ENCODE data around the gene AGAP3.

AGAP3 gene

DNA sequence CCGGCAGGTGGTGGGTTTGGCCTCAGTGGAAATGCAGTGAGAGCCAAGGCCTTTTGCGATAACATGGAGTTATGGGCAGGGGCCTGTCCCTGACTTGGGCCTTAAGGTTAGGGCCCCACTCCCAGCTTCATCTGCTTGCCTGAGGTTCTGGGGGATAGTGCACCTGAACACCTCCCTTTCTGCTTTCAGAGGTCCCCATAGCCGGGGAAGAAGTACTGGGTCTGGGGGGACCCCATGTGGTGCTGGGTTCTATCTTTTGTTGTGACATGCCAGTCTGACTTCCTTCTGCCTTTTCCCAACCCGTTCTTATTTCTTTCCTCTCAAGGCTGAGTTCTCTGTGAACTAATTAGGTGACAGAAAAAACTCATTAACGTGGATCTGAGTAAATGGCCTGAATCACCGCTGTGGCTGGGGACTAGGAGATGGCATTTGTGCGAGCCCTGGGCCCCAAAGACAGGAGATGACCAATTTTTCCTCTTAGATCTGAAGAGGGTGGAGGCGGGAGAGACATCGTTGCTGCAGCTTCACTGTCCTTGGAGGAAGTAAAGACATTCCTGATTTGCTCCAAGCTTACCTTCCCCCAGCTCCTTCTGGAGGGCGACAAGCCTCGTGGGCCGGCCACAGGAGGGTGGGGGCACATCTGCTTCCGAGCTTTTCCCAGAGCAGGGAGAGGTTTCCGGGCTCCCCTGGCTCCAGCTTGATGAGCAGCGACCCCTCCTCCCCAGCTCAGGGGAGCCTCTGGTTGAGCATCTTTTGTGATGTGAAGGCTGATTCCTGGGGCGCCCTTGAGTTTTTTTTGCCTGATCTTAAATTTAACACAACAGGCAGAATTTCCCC lies 2.0 kb downstream of the AGAP3 start:
- DNase-seq (ENCODE audit: low read depth) = no peak

DNA sequence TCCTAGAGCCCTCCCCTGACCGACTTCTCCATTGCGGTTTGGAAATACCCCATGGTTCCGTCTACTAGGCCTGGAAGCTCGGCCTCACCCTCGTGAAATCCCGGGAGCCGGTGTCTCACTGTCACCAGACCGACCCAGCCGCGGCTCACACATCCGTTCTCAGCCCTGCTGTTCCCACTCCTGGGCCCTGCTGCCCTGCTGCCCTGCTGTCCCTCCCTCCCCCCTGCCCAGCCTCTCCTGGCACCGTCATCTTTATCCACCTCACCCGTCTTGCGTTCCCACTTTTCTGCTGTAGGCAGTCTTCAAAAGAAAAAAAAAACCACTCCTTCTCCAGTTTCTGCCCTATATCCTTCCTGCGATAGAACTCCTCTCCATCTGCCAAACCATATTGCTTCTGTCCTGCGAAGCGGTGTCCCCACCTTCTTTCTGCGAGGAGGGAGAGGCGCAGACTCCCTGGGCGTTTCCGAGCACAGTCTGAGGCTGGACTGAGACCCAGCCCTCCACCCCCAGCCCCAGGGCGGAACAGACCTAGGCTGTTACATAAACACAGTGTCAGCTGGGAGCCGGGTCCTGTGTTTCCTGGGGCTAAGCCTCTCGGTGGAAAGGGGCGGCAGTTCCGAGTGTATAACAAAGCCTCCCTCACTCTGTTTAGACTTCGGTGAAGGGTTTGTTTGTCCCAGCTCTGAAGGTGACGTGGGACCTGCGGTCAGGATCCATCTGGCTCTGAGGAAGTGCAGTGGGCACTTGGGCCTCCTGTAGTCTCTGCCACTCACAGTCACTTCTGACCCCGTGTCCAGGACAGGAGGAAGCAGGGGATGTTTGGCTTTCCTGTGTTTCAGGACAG lies 2.8 kb downstream of the AGAP3 start:
- no peak for DNase-seq (ENCODE audit: low read depth)

DNA sequence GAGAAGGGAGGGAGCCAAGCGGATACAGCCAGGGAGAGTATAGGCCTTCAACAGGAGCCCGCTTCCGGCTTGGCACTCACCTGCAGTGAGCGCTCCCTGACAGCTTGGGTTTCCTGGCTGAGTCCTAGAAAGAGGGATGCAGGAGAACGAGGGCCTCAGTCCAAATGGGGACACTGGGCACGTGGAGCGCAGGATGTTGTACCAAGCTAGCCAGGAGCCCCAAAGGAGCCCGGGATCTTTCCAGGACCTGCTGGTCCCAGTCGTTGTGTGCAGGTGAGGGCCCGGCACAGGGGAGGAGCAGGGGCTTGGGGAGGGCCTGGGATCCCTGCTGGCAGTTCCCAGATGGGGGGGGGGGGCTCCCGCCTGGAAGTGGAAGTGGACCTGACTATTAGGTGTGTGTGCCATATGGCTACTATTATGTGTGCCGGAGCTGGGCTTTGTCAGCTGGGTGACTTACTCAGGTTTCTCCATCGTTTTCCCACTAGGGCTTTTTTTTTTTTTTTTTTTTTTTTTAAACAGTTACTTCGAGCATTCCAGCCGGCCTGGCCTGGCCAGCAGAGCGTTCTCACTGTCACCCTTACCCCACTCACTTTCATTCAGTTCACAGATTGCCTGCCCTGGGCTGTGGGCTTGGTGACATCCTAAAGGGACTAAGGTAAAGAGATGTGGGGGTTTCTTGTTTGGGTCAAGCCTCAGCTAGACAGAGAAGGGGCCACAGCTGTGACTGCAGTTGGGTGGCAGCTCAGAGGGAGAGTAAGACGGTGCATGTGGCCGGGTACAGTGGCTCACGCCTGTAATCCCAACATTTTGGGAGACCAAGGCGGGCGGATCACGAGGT lies 3.8 kb downstream of the AGAP3 start:
- DNase-seq (ENCODE audit: low read depth) = no peak

DNA sequence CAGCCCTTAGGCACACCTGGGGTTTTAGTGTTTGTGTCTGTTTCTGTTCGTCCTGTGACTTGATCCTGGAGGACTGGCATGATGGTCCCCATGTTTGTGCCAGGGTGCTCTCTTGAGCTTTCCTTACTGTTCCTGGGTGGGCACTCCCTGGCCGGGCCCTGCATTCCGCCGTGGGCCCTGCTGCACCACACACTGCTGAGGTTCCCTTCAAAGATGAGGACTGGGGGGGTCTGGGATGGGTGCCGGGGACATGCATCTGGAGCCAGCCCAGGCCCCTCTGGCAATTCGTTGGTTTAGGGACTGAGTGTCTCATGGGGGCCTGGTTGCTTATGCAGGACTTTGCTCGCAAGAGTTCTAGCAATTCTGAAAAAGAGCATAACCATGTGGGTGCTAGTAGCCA lies 4.7 kb downstream of the AGAP3 start:
- DNase-seq (ENCODE audit: low read depth) = no peak

DNA sequence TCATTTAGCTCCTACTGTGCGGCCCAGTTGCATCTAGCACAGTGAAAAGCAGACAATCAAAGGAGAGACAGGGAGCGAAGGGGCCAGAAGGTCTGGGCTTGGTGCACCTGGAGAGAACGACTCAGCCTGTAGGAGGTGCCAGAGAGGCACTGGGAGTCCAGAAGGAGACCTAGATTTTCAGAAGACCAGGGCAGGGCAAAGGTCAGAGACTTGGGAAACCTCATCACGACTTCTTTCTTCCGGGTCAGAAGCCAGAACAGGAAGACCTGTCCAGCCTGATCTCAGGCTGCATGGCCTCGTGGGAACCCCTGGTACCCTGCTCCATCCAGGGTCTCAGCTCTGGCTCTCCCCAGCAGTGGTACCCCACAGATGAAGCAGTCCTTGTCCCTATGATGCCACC lies 5.2 kb downstream of the AGAP3 start:
- DNase-seq (ENCODE audit: low read depth) = no peak

DNA sequence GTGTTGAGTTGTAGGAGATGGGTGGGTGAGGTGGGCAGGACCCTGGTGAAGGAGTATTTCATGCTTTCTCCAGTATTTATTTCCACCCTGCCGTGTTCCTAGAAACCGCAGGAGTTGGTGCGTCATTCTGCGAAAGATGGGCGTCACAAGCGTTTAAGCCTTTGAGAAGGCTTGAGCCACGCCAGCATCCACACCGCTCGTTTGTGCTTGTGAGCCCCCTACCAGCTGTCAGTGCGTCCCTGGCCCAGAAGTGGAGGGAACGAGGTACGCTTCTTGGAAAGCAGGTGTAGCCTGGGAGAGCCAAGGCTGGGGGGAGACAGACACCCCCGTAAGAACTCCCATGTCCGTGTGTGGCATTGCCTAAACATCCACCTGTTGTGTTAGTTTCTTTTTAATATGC lies 5.7 kb downstream of the AGAP3 start:
- DNase-seq (ENCODE audit: low read depth) = no peak

DNA sequence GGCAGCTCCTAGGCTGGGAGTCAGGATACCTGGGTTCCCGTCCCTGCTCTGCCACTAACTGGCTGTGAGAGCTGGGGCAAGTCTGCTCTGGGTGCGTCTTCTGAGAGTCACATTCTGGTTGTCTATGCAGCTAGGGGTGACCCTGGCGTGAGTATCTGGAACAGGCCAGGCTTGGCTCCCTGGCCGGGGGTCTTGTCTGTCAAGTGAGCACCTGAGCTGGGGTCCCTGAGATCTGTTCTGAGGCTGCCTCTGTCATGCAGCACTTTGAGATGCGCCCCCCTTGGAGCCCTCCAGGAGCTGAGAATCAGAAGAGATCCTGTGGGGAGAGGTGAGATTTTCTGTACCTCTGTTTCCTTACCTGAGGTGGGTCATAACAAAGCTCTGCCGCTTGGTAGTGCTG lies 7.5 kb downstream of the AGAP3 start:
- no peak for DNase-seq (ENCODE audit: low read depth)

DNA sequence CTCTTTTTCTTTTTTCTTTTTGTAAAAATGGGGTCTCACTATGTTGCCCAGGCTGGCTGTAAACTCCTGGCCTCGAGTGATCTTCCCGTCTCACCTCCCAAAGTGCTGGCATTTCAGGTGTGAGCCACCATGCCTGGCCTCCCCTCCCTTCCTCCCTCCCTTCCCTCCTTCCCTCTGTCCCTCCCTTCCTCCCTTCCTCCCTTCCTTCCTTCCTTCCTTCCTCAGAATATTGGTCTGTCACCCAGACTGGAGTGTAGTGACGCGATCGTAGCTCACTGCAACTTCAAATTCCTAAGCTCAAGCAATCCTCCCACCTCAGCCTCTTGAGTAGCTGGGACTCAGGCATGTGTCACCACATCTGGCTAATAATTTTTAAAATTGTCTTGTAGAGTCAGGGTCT lies 8.4 kb downstream of the AGAP3 start:
- no peak for DNase-seq (ENCODE audit: low read depth)

DNA sequence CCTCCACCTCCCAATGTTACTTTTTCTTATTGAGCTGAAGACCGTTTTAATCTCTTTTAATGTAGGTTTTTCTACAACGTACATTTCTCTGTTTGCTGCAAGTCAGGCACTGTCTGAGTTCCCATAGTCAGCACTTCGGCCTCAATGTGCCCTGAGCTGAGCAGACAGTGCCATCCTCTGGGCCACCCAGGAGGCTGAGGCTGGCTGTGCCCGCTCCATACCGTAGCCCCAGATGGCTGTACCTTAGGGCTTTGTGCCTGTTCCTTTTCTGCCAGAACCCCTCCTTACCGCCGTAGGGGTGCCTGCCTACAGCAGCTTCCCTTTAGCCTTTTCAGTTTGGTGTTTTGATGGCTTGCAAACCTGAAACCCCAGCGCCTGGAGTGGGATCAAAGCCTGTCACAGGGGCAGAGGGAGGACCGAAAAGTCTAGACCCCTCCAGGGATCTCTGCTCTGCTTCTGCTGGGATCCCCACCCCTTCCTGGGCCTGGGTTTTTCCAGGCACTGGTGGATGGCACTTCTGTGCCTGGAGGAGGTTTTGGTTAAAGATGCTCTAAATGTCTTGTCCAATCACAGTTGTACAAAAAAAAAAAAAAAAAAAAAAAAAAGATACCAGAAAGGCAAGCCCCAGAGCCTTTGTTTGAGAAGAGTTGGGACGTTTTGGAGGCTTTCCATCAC lies 9.0 kb downstream of the AGAP3 start:
- DNase-seq (ENCODE audit: low read depth) = no peak

DNA sequence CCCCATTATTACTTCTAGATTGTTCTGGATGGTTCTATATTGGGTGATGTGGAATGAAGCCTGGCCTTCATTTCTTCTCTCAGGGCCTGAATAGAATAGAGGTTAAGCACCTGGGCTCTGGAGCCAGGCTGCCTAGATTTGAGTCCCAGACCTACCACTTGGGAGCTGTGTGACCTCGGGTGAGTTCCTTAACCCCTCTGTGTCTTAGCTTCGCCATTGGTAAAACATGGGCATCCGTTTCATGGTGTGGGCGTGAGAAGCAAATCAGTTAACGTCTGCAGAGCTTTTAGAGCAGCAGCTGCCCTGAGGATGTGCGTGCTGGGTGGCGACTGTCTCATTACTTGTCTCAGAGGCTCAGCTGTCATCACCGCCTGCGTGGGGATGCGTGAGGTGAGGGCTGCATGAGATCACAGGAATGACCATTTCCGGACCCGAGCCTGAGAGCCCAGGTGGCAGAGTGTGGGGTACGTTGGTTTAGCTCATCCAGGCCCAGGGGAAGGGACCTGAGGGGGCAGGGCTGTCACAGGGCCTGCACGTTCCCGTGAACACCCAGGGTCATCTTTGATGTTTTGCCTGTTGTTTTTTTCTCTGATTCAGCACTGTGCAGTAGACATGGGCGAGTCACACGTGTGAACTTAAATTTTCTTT lies 9.7 kb downstream of the AGAP3 start:
- DNase-seq (ENCODE audit: low read depth) = no peak

DNA sequence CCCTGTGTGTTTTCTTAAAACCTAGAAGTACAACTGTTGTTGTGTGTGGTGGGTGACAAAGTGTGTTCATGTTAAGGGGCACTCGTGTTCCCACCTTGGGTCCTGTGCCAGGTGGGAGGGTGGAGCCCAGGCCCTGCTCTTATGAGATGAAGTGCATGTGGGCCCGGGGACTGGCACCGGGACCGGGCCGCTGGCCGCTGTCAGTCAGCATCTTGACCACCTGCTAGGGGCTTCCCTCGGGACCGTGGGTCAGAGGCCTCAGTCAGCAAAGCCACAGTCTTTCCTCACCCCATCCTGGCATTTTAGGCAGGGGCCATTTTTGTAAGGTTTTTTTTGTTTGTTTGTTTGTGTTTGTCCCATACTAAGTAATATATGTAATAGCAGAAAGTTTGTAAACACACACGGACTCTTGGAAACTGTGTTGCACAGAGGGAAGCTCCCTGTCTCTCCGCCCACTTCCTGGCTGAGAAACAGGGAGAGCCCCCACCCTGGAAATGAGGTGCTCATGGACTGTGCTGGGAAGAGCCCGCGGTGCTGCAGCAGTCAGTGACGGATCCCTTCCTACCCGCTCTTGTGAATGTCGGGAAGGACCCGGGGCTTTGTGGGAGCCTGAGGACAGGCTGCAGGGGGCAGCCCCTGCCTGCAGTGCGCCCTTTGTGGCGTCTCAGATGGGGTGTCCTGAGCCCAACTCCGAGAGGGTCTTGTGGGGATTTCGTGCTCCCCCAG lies 13.4 kb downstream of the AGAP3 start:
- no peak for DNase-seq (ENCODE audit: low read depth)

DNA sequence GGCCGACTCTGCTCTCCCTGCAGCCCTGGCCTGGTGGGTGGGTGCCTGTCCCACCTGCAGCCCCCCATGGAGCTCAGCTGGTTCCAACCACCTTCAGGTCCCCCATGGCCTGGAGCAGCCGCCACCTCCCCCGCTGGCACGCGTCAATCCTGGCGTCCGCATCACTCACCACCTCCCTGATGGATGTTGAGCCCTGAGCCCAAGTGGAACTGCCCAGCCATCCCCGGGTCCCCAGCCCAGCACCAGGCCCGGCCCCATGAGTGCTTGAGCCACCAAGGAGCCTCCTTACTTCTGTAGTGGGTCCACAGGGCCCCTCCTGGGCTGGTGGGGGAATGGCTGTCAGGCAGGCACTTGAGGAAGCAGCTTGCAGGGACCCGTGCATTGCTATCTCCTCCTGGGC lies 14.6 kb downstream of the AGAP3 start:
- DNase-seq (ENCODE audit: low read depth) = no peak

DNA sequence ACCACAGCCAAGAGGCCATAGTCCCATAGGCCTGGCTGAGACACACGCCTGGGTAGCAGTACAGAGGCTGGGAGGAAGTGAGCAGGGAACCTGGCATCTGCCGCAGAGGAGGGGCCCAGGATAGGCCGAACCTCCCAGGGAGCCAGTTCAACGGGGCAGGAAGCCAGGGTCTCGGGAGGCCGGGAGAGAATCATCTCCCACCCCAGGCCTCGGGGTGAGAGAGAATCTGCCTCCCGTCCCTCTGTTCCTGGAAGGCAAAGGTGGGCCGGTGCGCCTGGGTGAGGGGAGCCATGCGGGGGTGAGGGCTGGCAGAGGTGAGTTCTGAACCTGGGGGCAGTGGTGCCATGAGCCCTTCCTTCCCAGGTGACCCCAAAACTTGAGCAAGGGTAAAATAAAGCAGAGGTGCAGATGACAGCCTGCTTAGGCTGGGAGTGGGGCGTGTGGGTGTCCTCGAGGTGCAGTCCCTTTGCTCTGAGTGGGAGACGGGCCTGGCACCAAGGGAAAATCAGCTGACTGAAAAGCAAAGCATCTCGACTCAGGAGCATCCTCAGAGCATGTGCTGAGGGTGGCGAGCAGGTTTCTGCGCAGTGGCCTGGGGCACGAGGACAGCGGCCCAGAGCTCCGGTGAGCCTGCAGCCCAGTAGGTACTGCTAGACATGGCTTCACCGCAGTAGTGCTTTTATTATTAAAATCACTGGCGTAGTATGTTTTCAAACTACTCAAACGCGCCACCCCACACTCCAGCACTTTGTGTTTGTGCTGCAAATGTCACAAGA lies 15.5 kb downstream of the AGAP3 start:
- DNase-seq (ENCODE audit: low read depth) = no peak

DNA sequence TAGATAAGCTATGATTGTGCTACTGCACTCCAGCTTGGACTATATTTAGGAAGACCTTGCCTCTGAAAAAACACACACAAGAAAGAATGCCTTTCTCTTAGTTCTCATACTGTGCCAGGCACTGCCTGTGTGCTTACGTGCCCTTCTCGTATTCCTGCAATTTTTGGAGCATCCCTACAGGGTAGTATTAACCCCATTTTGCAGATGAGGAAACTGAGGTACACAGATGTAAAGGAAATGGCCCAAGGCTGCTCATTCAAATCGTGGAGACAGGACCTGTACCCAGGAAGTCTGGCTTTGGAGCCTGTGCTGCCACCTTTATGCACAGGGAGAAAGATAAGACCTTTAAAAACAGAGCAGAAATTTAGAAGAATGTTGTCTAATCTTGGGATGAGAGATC lies 16.7 kb downstream of the AGAP3 start:
- no peak for DNase-seq (ENCODE audit: low read depth)

DNA sequence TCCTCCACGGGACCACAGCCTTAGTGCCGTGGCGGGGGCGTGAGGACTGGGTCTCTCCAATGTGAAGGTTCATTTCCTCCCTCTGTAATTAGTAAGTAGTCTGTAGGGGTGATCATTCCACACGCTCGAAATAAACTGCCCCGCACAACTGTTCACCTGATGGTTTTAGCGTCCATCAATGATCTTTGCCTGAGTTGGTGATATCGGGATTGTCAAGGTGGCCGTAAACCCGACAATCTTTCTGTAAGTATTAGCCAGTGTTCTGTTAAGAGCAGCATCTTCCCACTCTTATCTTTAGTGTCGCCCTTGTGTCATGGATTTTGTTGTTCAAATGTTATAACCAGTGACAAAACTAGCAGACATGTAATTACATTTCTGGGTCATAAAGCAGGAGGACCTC lies 17.7 kb downstream of the AGAP3 start:
- DNase-seq (ENCODE audit: low read depth) = no peak

DNA sequence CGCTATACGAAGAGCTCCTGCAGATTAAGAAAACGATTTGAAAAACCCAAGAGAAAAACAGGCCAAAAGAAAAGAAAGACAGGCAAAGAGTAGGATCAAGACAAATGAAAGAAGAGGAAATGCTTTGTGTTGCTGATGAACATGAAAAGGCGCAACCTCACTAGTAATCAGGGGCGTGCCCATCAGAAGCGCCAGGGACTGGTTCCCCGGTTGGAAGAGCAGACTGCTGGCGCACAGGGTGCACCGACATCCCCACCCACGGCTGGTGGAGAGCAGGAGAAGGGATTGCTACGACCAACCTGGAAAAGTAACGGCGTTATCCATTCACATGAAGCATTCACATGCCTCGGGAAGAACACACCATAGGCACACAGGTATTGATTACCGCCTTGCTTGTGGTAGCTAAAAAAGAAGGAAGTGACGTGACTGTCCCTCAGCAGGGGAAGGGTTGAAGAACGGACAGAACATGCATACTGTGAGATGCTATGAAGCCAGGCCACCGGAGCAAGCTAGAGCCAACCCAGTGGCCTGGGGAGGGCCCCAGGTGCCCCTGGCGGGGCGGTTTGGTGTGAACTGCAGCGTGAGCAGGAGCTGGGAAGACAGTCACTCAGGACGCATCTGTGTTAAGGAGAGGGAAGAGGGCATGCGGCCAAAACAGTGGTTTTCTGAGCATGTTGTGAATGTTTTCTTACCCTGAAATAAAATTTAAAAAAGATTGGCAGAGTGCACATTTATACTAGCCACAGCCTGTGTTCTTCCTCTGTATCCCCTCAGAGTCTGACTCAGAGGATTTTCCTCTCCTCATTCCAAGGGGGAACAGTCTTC lies 18.3 kb downstream of the AGAP3 start:
- DNase-seq (ENCODE audit: low read depth) = no peak

DNA sequence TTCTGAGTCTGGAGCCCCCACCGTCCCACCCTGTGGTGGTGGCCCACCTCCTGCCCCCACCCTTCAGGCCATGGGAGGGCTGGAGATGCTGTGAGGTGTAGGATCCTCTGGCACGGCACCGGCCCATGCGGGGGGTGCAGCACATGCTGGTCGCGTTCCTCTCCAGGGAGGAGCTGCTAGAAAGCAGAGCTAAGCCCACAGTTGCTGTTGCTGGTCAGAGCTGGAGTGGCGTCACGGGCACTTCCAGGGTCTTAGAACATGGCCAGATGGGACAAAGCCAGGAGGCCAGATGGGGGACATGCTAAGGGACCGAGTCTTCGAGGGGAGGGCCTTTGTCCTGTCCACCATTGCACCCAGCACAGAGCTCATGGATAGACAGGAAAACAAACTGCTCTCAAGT lies 21.6 kb downstream of the AGAP3 start:
- DNase-seq (ENCODE audit: low read depth) = no peak

DNA sequence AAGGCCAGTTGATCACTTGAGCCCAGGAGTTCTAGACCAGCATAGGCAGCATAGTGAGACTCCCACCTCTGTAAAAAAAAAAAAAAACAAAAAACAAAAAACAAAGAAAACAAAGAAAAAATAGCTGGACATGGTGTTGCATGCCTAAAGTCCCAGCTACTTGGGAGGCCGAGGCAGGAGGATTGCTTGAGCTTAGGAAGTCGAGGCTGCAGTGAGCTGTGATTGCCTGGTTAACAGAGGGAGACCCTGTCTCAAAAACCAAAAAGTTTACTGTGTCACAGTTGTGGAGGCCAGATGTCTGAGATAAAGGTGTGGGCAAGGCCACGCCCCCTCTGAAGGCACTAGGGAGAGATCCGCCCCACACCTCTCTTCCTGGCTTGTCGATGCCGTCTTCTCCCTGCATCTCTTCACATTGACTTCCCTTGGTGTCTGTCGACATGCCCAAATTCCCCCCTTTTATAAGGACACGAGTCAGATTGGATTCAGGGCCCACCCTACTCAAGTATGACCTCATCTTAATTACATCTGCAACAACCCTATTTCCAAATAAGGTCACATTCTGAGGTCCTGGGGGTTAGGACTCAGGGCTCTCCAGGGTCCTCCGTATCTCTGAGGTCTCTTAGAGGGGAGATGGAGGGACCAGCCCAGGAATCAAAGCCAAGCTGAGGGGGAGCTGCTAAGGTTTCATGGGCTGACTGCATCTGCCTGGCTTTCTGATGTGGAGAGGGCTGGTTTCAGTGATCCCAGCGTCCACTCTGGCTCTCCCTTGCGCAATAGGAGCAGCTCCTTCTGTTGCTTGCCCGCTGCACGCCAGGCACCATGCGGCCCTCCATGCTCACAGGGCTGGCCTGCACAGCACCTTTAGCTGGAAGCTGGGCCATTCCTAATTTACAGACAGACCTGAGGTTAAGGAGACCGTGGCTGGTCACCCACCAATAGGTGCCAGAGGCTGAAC lies 23.1 kb downstream of the AGAP3 start:
- DNase-seq (ENCODE audit: low read depth) = no peak

Measured in stimulated activated CD8-positive, alpha-beta memory T cell treated with anti-CD3 and anti-CD28 coated beads, Interleukin-12 subunit alpha, Interleukin-12 subunit beta, amount 100 ng/mL, for 1 hour (primary cell).